HL-60 (cell line): Measurements from ENCODE around the gene CDK19.
"Not testable (repeated sequence)": the region's sequence is repeated elsewhere in the genome, so short reads cannot be mapped to it uniquely, and the experiment has no call there.

Experiments
- DNase-seq, 2 experiments: peaks; one replicate each; pipeline ENCODE4 v3.0.0-alpha.2; 2010 to 2020; ENCODE audit warnings: low read depth in 1 of 2, low spot score in 1 of 2
- H3K27ac ChIP-seq: fragments of 250-450 bp; sonication (Bioruptor Pico); replicated peaks from 2 replicates; pipeline ENCODE4 v1.5.1; 2020; ENCODE audit warnings: mild to moderate bottlenecking, moderate library complexity
- H3K27me3 ChIP-seq: fragments of 250-450 bp; sonication (Bioruptor Pico); 2 replicates; pipeline ENCODE4 v1.5.1; 2021; ENCODE audit warnings: mild to moderate bottlenecking, moderate library complexity; ENCODE audit not compliant: insufficient read depth, poor library complexity, severe bottlenecking
- H3K4me3 ChIP-seq: replicated peaks from 2 replicates; pipeline ENCODE4 v1.5.1; 2011; ENCODE audit warnings: mild to moderate bottlenecking, control low read depth, low read length; ENCODE audit not compliant: insufficient read depth
- CTCF ChIP-seq: IDR thresholded peaks from one replicate; pipeline ENCODE4 v1.5.1; 2011; ENCODE audit warnings: low read length, control low read depth, inconsistent platforms; ENCODE audit not compliant: insufficient read depth
- GABPA ChIP-seq: IDR thresholded peaks from 2 replicates; pipeline ENCODE4 v1.6.1; 2012; ENCODE audit warnings: low read depth
- POLR2AphosphoS5 ChIP-seq: IDR thresholded peaks from 2 replicates; pipeline ENCODE4 v1.6.1; 2012; ENCODE audit warnings: low read depth
- REST ChIP-seq: IDR thresholded peaks from 2 replicates; pipeline ENCODE4 v1.6.1; 2012; ENCODE audit warnings: low read depth; ENCODE audit not compliant: insufficient replicate concordance
- SPI1 ChIP-seq: IDR thresholded peaks from 2 replicates; pipeline ENCODE4 v1.6.1; 2012; ENCODE audit warnings: low read depth, mild to moderate bottlenecking, borderline replicate concordance

Gene CDK19

GRCh38 chr6:110608151-110608550 is 207.1 kb downstream of the CDK19 start:
- no peak overlapping the region for H3K4me3 ChIP-seq
- DNase-seq: no peak
- TF ChIP-seq POLR2AphosphoS5: no peak
- no peak for TF ChIP-seq GABPA
- TF ChIP-seq SPI1: no peak
- TF ChIP-seq REST: no peak
- TF ChIP-seq CTCF: no peak
- no peaks in the 10 kb centered on the region for H3K27me3 ChIP-seq
- H3K27ac ChIP-seq: no peak overlapping the region

GRCh38 chr6:110606151-110606550 is 209.1 kb downstream of the CDK19 start:
- no peaks in the 10 kb centered on the region for H3K27me3 ChIP-seq
- no peak overlapping the region for H3K4me3 ChIP-seq
- no peak overlapping the region for H3K27ac ChIP-seq
- TF ChIP-seq REST (no peak), POLR2AphosphoS5 (no peak), GABPA (no peak), SPI1 (no peak)
- DNase-seq: no peak

GRCh38 chr6:110600640-110601039 is 214.6 kb downstream of the CDK19 start:
- H3K27me3 ChIP-seq, H3K4me3 ChIP-seq, H3K27ac ChIP-seq, DNase-seq: not testable (repeated sequence)

- no peak for DNase-seq
- H3K27me3 ChIP-seq: no peaks in the 10 kb centered on the region
- H3K27ac ChIP-seq: no peak overlapping the region
- H3K4me3 ChIP-seq: no peak overlapping the region
- no peak for TF ChIP-seq SPI1
- TF ChIP-seq POLR2AphosphoS5: no peak
- TF ChIP-seq CTCF: no peak
- no peak for TF ChIP-seq REST
- TF ChIP-seq GABPA: no peak
These were observed 217.5 kb downstream of the CDK19 start for GRCh38 chr6:110597761-110598160.
